ENCODE measurements around the gene SLC43A1.

DNA sequence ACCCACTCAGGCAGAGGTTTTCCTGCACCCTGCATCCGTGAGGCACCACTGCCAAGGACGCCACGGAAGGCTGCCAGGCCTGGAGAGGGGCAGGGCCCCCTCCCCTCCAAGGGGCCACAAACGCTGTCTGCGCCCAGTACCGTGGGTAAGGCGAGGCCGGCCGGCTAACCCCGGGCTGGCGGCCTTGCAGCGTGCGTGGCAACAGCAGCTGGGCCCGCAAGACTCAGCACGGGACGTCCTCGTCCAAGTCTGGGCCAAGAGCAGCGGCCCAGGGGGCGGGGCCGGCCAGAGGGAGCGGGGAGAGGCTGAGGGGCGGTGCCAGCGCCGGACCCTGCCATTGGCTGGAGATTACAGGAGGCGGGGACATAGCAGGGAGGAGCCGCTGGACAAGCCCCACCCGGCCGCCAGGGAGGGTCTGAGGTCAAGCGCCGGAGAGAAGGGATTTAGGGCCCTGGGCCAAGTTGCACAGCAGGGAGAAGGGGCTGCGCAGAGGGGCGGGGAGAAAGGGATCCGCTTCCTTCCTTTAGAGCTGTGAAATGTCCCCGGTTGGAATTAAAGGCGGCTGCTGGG is 16.0 kb downstream of the SLC43A1 start:
- TF ChIP-seq, protein P1, sequence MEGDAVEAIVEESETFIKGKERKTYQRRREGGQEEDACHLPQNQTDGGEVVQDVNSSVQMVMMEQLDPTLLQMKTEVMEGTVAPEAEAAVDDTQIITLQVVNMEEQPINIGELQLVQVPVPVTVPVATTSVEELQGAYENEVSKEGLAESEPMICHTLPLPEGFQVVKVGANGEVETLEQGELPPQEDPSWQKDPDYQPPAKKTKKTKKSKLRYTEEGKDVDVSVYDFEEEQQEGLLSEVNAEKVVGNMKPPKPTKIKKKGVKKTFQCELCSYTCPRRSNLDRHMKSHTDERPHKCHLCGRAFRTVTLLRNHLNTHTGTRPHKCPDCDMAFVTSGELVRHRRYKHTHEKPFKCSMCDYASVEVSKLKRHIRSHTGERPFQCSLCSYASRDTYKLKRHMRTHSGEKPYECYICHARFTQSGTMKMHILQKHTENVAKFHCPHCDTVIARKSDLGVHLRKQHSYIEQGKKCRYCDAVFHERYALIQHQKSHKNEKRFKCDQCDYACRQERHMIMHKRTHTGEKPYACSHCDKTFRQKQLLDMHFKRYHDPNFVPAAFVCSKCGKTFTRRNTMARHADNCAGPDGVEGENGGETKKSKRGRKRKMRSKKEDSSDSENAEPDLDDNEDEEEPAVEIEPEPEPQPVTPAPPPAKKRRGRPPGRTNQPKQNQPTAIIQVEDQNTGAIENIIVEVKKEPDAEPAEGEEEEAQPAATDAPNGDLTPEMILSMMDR (IDR thresholded peaks at IDR 0.05) = peak in 1 of 3 experiments; percentile 30
- TF ChIP-seq POLR2A (IDR thresholded peaks at IDR 0.05) = no peak
